Brain pericyte (primary cell): ENCODE measurements around the gene MTMR2.

Source experiments
- DNase-seq: peaks from one replicate; pipeline ENCODE4 v3.0.0-alpha.2; 2012; ENCODE audit warnings: low read depth, low spot score

MTMR2 gene

DNA sequence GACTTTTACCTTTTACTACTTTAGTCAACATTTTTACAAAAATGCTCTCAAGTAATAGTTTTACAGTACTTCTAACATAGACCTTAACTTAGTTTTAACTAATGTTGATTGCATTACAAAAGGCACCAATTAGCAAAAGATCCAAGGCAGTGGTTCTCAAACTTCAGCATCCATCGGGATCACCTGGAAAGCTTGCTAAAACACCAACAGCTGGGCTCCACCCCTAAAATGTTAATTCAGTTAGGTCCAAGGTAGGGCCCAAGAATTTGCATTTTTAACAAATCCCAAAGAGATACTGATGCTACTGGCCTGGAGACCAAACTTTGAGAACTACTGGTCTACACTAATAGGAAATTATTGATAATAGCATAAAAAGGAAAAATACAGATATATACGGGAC is 5.9 kb downstream of the MTMR2 start:
- DNase-seq: no peak

DNA sequence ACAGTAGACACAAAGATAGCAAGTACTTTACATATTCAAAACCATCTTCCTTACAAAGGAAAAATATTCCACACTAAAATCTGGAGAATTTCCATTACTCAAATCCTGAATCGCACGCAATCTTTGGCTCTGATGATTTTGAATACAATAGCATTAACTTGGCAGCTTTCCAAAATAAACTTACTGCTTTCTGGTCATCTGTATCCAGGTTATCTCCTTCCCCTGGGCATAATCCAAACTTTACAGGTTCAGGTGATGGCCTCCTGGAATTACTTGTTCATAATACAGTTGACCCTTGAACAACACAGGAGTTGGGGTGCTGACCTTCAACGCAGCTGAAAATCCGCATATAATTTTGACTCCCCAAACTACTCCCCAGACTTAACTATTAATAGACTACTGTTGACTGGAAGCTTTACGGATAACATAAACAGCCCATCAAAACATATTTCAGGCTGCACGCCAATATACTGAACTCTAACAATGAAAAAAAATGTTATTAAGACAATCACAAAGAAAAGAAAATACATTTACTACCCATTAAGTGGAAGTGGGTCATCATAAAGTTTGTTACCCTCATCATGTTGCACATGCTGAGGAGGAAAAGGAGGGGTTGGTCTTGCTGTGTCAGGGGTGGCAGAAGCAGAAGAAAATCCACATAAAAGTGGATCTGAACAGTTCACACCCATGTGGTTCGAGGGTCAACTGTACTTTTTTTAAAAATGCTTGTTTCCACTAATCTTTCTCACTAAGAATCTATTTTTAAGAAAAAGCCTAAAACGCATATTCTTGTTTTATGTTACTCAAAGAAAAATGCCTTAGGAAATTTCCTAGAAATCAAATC is 6.5 kb downstream of the MTMR2 start:
- peak; percentile 58 for DNase-seq

DNA sequence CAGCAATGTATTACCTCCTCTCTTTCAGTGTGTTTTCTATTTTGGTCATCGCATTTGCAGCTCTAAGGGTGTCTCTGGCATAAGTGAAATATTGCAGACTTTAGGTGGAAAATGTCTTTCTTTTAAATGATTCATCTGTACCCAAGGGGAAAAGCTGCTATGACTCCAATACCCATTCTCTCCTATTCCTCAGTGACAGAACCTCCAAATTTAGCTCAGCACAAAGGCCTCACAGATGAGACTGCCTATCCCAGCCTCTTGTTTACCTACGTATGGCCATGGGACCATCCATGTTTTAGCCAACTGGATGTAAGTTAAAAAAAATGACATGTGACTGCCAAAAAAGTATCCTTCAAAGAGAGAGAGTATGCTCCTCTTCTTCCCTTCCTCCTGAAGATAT is 7.9 kb downstream of the MTMR2 start:
- no peak for DNase-seq

DNA sequence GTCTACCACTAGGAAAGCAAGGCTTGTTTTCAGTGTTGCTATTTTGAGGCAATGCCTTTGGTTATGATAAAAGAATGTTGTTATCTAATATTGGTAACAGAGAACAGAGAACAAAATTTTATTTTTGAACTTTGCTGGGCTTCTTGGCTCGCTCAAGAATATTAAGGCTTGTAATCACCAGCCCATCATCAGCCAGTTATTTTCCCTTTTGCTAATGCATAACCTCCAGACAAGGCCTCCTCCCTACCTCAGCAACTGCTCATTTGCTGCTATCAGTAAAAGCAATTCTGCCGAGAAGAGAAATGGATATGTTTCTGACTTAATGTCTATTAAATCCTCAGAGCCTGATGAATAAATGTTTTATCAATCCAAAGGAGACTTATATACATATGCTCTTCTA is 8.9 kb downstream of the MTMR2 start:
- no peak for DNase-seq

DNA sequence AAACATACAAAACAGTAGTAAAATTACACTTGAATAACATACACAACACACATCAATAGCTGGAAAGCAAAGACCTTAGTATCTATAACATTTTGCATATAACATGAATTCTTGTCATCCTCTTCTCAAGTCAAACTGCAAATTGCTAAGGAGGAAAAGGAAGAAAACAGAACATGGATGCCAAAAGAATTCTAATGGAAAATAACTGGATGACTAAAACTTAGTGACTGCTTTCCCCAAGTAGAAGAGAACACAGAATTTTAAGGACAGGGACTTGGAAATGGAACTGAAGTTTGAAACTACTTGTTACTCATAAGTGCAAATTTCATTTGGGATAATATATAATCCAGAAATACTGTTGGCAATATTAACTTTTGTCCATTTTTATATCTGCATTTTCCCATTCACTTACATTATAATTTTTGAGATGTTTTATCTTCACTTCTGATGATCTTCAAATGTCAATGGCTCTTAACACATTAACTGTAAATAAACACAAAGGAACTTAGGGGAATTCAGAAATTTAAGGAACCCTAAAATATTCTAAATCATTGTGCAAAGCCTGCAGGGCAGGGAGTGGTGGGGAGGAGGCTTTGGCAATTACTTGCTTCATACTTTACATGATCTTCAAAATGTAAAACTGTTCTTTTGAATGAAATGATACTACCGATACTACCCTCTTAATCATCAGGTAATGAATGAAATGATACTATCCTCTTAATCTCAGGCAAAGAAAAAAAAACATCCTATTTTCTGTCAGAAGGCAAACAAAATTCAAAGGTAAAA is 9.9 kb downstream of the MTMR2 start:
- DNase-seq: no peak

DNA sequence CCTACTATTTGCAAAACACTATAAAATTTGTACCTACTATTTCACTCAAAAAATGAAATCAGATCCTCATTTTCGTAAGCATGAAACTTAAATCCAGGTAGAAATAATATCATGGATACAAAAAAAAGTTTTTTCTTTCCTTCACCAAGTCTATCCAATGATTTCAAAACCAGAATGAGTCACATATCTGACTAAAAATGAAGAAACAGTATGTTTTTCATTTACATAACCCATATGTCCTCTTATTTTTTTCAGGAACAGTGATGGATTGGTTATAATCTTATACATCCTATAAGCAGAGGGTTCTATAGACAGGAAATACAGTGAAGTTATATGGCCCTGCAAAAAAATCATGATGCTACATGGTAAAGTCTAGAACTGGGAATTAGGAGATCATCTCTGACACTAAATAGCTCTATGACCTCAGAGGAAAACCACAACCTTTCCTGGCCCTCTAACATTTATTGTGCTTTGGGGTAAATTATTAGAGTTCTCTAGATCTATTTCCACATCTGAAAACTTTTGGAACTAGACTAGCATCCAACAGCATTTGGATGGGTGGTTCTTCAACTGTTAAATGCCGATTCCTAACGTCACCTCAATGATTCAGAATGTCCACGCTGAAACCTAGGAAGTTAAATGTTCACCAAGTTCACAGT is 10.9 kb downstream of the MTMR2 start:
- DNase-seq: no peak

DNA sequence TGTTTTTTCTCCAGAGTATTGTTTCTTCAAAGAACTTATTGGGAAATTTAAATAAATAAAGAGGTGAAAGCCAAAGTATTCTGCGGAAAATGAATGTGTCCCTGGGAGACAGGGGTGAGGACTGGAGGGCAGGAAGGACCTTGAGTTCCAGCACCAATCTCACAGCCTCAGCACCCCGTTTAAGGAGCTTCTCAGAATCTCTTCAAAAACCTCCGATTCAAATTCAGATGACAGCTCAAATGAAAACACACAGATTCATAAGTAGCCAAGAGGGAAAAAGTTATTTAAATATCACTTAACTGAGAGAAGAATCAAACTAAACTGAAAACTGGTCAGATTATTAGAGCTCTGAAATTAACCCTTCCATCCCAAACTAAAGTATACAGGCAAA is 12.5 kb downstream of the MTMR2 start:
- DNase-seq: no peak

DNA sequence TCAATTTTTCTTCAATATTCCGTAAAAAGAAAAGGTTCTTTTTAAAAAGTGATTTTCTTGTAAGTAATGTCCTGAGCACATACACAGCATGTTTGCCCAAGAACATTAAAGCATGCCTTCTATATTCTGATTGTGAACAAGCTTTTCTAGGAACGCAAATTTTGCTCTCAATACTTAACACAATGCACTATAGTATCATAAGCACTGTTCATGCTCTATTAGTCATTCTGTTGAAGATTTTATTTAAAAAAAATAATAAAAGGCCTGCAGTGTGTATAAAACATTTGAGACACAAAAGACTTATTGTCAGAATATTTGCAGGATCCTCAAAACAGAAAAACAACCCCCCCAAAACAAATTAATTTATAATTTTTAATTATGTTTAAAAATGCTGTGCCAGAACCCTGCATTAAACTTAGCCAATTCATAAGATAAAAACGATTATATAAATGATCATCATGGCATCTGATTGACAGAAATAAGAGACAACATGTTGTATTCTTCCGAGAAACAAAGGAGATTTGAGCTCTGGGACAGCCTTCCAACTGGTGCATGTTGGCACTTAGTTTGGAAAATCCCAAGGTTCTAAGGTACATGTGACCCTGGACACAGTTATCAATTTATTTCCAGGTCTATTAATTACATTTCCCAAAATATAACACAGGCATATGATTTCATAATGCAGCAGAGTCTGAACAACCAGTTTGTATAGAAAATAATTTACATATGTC is 13.1 kb downstream of the MTMR2 start:
- no peak for DNase-seq

DNA sequence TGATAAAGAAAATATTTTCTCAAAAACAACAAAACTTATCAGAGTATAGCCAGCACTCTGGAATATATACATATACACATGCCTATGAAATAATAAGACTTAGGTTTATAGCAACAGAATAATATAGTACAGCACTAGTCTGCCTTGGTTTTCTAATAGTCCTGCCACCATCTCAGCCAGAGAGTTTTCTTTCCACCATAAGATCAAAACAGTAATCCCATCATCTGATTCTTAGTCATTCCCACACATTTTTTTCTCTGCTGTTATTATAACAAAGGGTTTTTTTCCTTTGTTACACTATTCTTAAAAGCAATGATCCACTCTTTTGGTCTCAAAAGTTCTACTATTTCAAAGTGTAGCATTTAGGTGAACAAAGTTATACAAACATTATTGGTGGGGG is 15.1 kb downstream of the MTMR2 start:
- DNase-seq: no peak

DNA sequence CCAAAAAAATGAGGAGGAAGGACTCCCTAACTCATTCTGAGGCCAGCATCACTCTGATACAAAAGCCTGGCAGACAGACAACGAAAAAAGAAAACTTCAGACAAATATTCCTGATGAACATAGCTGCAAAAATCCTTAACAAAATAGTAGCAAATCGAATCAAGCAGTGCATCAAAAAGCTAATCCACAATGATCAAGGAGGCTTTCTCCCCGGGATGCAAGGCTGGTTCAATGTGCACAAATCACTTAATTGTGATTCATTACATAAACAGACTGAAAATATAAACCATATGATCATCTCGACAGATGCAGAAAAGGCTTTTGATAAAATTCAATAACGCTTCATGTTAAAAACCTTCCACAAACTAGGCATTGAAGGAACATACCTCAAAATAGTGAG is 16.4 kb downstream of the MTMR2 start:
- no peak for DNase-seq

DNA sequence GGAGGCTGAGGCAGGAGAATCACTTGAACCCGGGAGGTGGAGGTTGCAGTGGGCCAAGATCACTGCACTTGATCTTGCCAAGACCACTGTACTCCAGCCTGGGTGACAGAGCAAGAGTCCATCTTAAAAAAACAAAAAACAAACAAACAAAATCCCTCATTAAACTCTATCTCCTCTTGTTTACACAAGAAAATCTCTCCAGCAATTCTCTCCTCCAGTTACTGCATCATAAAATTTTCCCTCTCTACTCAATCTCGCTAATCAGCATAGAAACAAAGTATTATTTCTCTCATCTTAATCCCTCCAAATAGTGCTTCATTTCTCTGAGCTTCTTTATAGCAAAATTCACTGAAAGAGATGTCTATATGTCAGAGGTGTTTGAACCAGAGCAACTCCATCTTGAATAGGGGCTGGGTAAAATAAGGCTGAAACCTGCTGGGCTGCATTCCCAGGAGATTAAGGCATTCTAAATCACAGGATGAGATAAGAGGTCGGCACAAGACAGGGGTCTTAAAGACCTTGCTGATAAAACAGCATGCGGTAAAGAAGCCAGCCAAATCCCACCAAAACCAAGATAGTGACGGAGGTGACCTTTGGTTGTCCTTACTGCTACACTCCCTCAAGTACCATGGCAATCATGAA is 19.8 kb downstream of the MTMR2 start:
- no peak for DNase-seq

DNA sequence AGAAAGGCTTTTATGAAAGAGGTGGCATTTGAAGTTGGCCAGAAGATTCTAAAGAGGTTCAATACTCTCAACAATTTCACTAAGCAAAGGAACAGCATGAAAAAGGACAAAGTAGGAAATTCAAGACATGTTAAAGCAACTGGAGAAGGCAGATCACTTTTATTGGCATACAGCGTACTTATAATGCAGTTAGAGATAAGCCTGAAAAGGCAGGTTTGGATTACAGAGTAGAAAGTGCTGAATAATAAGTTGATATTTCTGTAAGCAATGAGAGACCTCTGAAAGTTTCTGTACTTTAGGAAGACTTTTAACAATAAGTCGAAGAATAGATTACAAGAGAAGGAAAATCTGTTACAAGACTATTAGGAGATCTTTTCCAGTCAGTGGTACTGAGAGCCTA is 25.1 kb downstream of the MTMR2 start:
- no peak for DNase-seq

DNA sequence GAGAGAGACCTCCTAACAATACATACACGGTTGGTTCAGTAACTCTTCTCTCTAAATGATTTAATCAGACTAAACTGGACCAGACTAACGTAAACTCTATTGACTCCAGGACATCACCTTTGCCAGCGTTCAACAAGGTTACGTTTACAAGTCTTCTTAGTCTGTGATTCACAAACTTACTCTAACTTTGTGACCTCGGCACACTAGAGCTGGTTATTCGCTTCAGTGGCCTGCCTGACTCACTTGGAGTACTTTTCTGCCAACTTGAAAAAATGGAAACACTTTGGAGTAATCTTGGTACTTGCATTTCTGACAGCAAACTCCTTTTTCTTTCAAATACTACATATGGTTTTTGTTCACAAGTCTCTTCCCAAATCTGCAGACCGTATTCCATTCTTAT is 26.2 kb downstream of the MTMR2 start:
- DNase-seq: no peak

DNA sequence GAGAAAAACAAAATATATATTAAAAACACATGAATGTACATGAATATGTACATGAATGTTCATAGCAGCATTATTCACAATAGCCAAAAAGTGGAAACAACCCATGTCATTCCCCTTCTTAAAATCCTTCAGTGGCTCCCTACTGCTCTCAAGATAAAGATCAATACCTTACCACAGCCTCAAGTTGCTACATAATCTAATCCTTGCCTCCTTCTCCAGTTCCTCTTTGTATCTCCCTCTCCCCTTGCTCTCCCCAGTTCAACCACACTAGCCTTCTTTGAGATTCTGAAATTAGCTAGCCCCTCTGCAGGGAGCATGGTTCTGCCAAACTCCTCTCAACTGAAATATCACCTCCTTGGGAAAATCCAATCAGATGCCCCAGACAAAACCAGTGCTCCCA is 28.1 kb downstream of the MTMR2 start:
- no peak for DNase-seq

DNA sequence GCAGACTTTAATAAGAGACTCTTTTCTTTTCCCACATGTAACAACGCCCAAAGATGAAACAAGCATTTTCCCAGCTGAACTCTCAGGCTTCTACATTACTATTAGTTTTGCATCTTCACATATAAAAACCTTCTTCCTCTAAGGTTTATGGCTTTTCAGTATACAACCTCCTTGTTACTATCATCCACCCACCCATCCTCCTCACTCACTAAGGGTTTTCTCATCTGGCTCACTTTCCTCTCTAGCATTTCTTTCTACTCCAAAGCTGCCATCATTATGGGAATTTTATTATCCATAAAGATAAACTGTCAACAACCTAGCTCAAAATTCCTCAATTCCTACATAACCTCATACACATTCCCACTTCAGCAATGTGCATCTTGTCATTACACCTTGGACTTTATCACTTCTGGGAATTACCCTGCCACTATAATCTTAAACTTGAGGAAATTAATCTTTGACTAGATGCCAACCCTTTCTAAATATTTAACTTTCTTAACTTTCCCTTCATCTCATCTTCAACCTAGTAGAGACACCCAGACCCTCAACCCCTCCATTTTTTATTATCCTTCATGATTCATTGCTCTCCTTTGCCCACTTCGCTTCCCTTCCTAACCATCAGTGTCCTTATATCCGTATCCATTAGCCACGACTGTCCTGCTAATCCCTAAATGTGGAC is 30.9 kb downstream of the MTMR2 start:
- DNase-seq: no peak

DNA sequence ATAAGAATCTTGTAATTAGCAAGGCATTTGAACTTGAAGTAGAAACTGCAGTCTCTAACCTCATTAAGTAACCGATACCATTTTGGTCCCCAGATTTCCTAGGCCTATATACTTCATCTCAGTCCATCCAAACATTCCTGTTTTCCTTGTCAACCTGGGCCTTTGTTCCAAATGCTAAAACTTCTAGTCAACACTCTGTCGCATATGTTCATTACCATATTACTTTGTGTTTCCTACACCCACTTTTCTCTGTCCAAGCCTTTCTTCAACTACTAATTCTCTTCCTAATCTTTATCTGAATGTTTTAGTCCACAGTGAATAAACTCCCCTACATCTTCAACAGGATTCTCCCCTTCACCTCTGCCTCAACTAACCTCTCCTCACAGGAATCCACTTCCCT is 31.4 kb downstream of the MTMR2 start:
- no peak for DNase-seq

DNA sequence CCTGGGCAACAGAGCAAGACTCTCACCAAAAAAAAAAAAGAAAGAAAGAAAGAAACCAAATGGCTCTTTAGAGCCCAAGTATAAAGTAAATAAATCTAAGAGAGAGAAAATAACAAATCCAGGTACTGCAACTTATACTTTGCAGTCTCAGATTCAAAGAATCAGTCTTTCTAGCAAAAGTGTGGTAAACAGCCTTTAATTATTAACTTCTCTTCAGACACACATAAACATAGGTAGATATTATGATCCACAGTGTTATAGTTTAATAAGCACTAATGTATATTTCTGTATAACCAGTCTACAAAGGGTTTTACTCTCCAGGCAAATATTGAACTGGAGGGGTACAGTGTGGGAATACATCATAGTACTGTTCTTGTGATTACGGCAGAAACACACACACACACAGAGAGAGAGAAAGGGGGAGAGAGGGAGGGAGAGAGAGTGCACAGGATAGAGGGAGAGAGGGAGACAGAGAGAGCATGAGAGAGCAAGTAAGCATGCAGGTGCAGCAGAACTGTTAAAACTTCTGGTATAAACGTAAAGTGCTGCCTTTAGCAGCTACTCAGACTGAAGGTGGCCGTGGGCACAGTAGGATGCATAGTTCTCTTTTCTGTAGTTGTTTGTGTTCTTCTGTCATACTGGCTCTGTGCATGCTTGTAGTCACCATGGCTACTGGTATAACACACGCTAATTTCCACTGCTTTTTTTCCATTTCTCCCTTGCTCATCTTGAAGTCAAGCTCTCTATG is 32.3 kb downstream of the MTMR2 start:
- DNase-seq: no peak

DNA sequence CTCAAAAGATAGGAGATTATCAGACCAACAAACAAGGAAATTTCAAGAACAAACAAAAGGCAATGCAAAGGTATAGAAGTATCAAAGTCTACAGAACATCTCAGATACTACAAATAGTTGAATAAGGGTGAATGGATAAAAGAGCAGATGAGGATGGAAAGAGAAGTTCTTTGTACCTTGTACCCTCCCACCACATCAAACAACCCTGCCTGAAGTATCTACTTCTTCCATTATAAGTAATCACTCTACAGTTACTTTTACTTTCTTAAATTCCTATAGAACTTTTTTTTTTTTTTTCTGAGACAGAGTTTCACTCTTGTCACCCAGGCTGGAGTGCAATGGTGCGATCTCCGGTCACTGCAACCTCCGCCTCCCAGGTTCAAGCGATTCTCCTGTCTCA is 35.1 kb downstream of the MTMR2 start:
- no peak for DNase-seq

DNA sequence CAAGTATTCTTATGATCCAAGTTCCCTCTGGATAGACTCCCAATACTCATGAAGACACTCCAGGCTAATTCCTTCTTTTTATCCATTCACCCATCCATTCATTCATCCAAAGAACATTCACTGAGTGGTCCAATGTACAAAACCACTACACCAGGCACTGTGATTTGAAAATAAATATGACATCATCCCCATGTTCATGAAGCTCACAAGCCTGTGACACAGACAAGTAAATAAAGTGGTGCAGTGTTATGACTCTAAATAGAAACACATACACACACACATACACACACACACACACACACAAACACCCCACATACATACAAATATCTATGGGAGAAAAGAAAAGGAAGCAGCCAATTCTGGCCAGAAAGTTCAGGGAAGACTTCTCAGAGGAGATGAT is 35.5 kb downstream of the MTMR2 start:
- DNase-seq: no peak

DNA sequence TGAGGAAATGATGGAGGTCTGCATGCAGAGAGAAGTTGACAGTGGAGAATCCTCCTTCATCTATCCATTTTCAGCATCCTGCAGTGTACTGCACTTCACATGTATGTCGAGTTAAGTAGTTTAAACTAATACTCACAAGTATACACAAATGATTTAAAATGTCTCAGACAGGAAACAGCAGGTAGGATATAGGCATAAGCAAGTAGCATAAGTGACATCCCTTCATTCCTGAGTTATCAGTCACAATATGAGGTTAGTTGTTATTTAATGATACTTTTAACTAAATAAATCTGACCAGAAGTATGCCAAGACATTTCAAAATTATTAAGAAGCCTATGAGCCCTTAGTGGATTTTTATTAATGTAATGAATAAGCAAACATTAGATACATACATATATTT is 37.4 kb downstream of the MTMR2 start:
- no peak for DNase-seq
